Measurements from ENCODE around the gene PRAMEF5. TPM values are rescaled to one million over a fixed set of nuclear protein-coding genes. Genes with fewer than 3 reads are reported as not detected.
"Not testable (repeated sequence)": the region's sequence is repeated elsewhere in the genome, so short reads cannot be mapped to it uniquely, and the experiment has no call there.

Gene PRAMEF5
- total and polyA plus RNA-seq, 2 donors (not counting 1 experiment from before 2014, with no cell fraction given): not detected

DNA sequence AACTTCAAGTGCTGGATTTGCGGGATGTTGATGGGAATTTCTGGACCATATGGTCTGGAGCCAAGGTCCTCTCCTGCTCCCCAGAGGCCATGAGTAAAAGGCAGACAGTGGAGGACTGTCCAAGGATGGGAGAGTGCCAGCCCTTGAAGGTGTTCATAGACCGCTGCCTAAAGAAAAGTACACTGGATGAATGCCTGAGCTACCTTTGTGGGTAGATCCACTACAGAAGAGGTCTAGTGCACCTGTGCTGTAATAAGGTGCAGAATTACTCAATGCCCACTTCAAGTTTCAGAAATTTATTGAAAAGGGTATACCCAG lies 7.5 kb upstream of the PRAMEF5 start:
- H3K4me3 ChIP-seq (ENCODE audit: control extremely low read depth in 1 of 5, extremely low read depth in 1 of 5, insufficient read depth in 1 of 5, low read depth in 2 of 5, low read length in 4 of 5); H3K4me2 ChIP-seq (replicated peaks; ENCODE audit: low read depth, low read length, poor library complexity, severe bottlenecking); H3K4me3 Mint-ChIP-seq; H3K27me3 ChIP-seq (replicated peaks in 1 of 4; ENCODE audit: control extremely low read depth in 1 of 4, control insufficient read depth in 3 of 4, insufficient read depth in 4 of 4, low read length in 3 of 4); H3K4me1 ChIP-seq (ENCODE audit: control insufficient read depth in 2 of 2, insufficient read depth in 2 of 2, low read length in 2 of 2); H3K9ac ChIP-seq (ENCODE audit: low read length); H3K9me3 ChIP-seq (ENCODE audit: control extremely low read depth in 1 of 3, control insufficient read depth in 2 of 3, insufficient read depth in 1 of 3, low read length in 2 of 3); ATAC-seq (ENCODE audit: low read depth); H2AFZ ChIP-seq (ENCODE audit: insufficient read depth, low read depth, low read length, poor library complexity, severe bottlenecking); H3K79me2 ChIP-seq (ENCODE audit: control insufficient read depth, insufficient read depth, low read length); H3K27me3 Mint-ChIP-seq; POLR2A ChIA-PET; DNase-seq; H4K20me1 ChIP-seq (ENCODE audit: control insufficient read depth, insufficient read depth, low read length, poor library complexity, severe bottlenecking); H3K27ac Mint-ChIP-seq; H3K9me3 Mint-ChIP-seq (ENCODE audit: insufficient read depth); intact Hi-C loops (cut with micrococcal nuclease); CTCF ChIA-PET; H3K27ac ChIP-seq (ENCODE audit: low read length in 2 of 2); H3K36me3 ChIP-seq (replicated peaks in 1 of 2; ENCODE audit: control extremely low read depth in 1 of 2, control insufficient read depth in 1 of 2, extremely low read depth in 1 of 2, insufficient read depth in 2 of 2, low read length in 1 of 2); H3K4me1 Mint-ChIP-seq: not testable (repeated sequence)
- WGBS (ENCODE audit: insufficient coverage): 91% methylated on average over 2 of the region's 2 CpGs

DNA sequence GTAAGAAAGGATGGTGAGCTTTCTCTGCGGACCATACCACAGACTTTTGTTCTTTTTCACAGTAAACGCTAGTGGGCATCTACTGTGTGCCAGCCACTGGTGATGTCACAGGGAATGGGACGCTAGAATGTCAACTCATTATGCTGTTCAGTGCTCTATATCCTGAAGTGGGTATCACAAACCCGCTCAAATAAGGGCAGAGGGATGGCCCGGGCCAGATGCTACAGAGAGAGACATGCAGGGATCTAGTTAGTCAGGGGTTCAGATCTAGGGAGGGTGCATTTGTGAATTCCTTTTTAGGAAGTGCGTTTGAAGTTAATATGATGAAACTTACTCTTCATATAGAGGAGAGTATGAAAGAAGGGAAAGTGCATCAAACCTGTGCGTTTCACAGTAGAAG lies 6.9 kb upstream of the PRAMEF5 start:
- H3K27me3 ChIP-seq (replicated peaks in 1 of 4; ENCODE audit: control extremely low read depth in 1 of 4, control insufficient read depth in 3 of 4, insufficient read depth in 4 of 4, low read length in 3 of 4); H3K27ac ChIP-seq (ENCODE audit: low read length in 2 of 2); DNase-seq; H4K20me1 ChIP-seq (ENCODE audit: control insufficient read depth, insufficient read depth, low read length, poor library complexity, severe bottlenecking); H3K9me3 ChIP-seq (ENCODE audit: control extremely low read depth in 1 of 3, control insufficient read depth in 2 of 3, insufficient read depth in 1 of 3, low read length in 2 of 3); H3K4me1 Mint-ChIP-seq; H3K9me3 Mint-ChIP-seq (ENCODE audit: insufficient read depth); POLR2A ChIA-PET; ATAC-seq (ENCODE audit: low read depth); H3K27ac Mint-ChIP-seq; H3K4me2 ChIP-seq (replicated peaks; ENCODE audit: low read depth, low read length, poor library complexity, severe bottlenecking); H3K4me1 ChIP-seq (ENCODE audit: control insufficient read depth in 2 of 2, insufficient read depth in 2 of 2, low read length in 2 of 2); H3K4me3 ChIP-seq (ENCODE audit: control extremely low read depth in 1 of 5, extremely low read depth in 1 of 5, insufficient read depth in 1 of 5, low read depth in 2 of 5, low read length in 4 of 5); H3K9ac ChIP-seq (ENCODE audit: low read length); H3K79me2 ChIP-seq (ENCODE audit: control insufficient read depth, insufficient read depth, low read length); intact Hi-C loops (cut with micrococcal nuclease); H3K27me3 Mint-ChIP-seq; CTCF ChIA-PET; H3K36me3 ChIP-seq (replicated peaks in 1 of 2; ENCODE audit: control extremely low read depth in 1 of 2, control insufficient read depth in 1 of 2, extremely low read depth in 1 of 2, insufficient read depth in 2 of 2, low read length in 1 of 2); H3K4me3 Mint-ChIP-seq; H2AFZ ChIP-seq (ENCODE audit: insufficient read depth, low read depth, low read length, poor library complexity, severe bottlenecking): not testable (repeated sequence)
- WGBS (ENCODE audit: insufficient coverage): 88% methylated on average over 3 of the region's 7 CpGs

DNA sequence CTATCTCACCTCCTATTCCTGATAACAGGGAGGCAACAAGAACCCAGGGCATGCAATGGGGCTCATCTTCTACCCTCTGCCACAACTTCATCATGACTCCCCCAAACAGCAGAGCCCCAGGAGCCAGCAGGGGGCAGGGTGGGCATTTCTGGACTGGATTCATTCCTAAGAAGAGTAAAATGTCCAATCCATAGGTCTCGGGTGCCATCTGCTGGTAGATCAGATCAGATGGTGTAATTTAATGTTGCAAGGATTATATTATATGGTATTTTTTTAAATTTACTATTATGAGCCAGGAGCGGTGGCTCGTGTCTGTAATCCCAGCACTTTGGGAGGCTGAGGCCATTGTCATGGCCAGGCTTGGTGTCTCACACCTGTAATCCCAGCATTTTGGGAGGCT lies 11.1 kb downstream of the PRAMEF5 start:
- H3K27ac ChIP-seq (ENCODE audit: low read length in 2 of 2); H2AFZ ChIP-seq (ENCODE audit: insufficient read depth, low read depth, low read length, poor library complexity, severe bottlenecking); H3K9ac ChIP-seq (ENCODE audit: low read length); H3K4me3 Mint-ChIP-seq; ATAC-seq (ENCODE audit: low read depth); H3K27me3 ChIP-seq (replicated peaks in 1 of 4; ENCODE audit: control extremely low read depth in 1 of 4, control insufficient read depth in 3 of 4, insufficient read depth in 4 of 4, low read length in 3 of 4); H3K9me3 ChIP-seq (ENCODE audit: control extremely low read depth in 1 of 3, control insufficient read depth in 2 of 3, insufficient read depth in 1 of 3, low read length in 2 of 3); H4K20me1 ChIP-seq (ENCODE audit: control insufficient read depth, insufficient read depth, low read length, poor library complexity, severe bottlenecking); POLR2A ChIA-PET; H3K27ac Mint-ChIP-seq; H3K4me1 ChIP-seq (ENCODE audit: control insufficient read depth in 2 of 2, insufficient read depth in 2 of 2, low read length in 2 of 2); CTCF ChIA-PET; H3K27me3 Mint-ChIP-seq; H3K9me3 Mint-ChIP-seq (ENCODE audit: insufficient read depth); DNase-seq; H3K4me1 Mint-ChIP-seq; H3K36me3 ChIP-seq (replicated peaks in 1 of 2; ENCODE audit: control extremely low read depth in 1 of 2, control insufficient read depth in 1 of 2, extremely low read depth in 1 of 2, insufficient read depth in 2 of 2, low read length in 1 of 2); intact Hi-C loops (cut with micrococcal nuclease); H3K4me2 ChIP-seq (replicated peaks; ENCODE audit: low read depth, low read length, poor library complexity, severe bottlenecking); H3K79me2 ChIP-seq (ENCODE audit: control insufficient read depth, insufficient read depth, low read length); H3K4me3 ChIP-seq (ENCODE audit: control extremely low read depth in 1 of 5, extremely low read depth in 1 of 5, insufficient read depth in 1 of 5, low read depth in 2 of 5, low read length in 4 of 5): not testable (repeated sequence)
- WGBS (ENCODE audit: insufficient coverage): no CpG with 5 or more reads among the region's 3 CpGs

GRCh38 chr1:13277016-13277415 lies 23.0 kb downstream of the PRAMEF5 start:
- H2AFZ ChIP-seq (ENCODE audit: insufficient read depth, low read depth, low read length, poor library complexity, severe bottlenecking); H3K27me3 ChIP-seq (replicated peaks in 1 of 4; ENCODE audit: control extremely low read depth in 1 of 4, control insufficient read depth in 3 of 4, insufficient read depth in 4 of 4, low read length in 3 of 4); POLR2A ChIA-PET; DNase-seq; H4K20me1 ChIP-seq (ENCODE audit: control insufficient read depth, insufficient read depth, low read length, poor library complexity, severe bottlenecking); H3K4me1 Mint-ChIP-seq; CTCF ChIA-PET; H3K79me2 ChIP-seq (ENCODE audit: control insufficient read depth, insufficient read depth, low read length); H3K9ac ChIP-seq (ENCODE audit: low read length); ATAC-seq (ENCODE audit: low read depth); H3K36me3 ChIP-seq (replicated peaks in 1 of 2; ENCODE audit: control extremely low read depth in 1 of 2, control insufficient read depth in 1 of 2, extremely low read depth in 1 of 2, insufficient read depth in 2 of 2, low read length in 1 of 2); H3K4me2 ChIP-seq (replicated peaks; ENCODE audit: low read depth, low read length, poor library complexity, severe bottlenecking); intact Hi-C loops (cut with micrococcal nuclease); H3K4me1 ChIP-seq (ENCODE audit: control insufficient read depth in 2 of 2, insufficient read depth in 2 of 2, low read length in 2 of 2); H3K9me3 Mint-ChIP-seq (ENCODE audit: insufficient read depth); H3K27me3 Mint-ChIP-seq; H3K4me3 Mint-ChIP-seq; H3K4me3 ChIP-seq (ENCODE audit: control extremely low read depth in 1 of 5, extremely low read depth in 1 of 5, insufficient read depth in 1 of 5, low read depth in 2 of 5, low read length in 4 of 5); H3K27ac ChIP-seq (ENCODE audit: low read length in 2 of 2); H3K27ac Mint-ChIP-seq; H3K9me3 ChIP-seq (ENCODE audit: control extremely low read depth in 1 of 3, control insufficient read depth in 2 of 3, insufficient read depth in 1 of 3, low read length in 2 of 3): not testable (repeated sequence)
- WGBS (ENCODE audit: insufficient coverage): no CpG with 5 or more reads among the region's 6 CpGs

Data from B cell (primary cell).